ENCODE results near the gene LCOR.

Gene LCOR

GRCh38 chr10:96943161-96943560 is 111.1 kb downstream of the LCOR start:
- DNase-seq, result peak in 1 of 2 experiments; percentile 2

GRCh38 chr10:96947036-96947435 is 114.9 kb downstream of the LCOR start:
- no peak for DNase-seq

- no peak for DNase-seq
Measured at GRCh38 chr10:96949039-96949683, 117.1 kb downstream of the LCOR start.

GRCh38 chr10:96951954-96952353 is 119.9 kb downstream of the LCOR start:
- no peak for DNase-seq

- DNase-seq, result no peak
Measured at GRCh38 chr10:96955794-96956193, 123.7 kb downstream of the LCOR start.

- no peak for DNase-seq
Measured at GRCh38 chr10:96958071-96958470, 126.0 kb downstream of the LCOR start.

- no peak for DNase-seq
Measured at GRCh38 chr10:96959733-96960132, 127.6 kb downstream of the LCOR start.

- DNase-seq, result no peak
Measured at GRCh38 chr10:96960872-96961271, 128.8 kb downstream of the LCOR start.

GRCh38 chr10:96964131-96964530 is 132.0 kb downstream of the LCOR start:
- no peak for DNase-seq

- DNase-seq, result no peak
Measured at GRCh38 chr10:96967847-96968246, 135.7 kb downstream of the LCOR start.

- no peak for DNase-seq
Measured at GRCh38 chr10:96968682-96969423, 136.8 kb downstream of the LCOR start.

GRCh38 chr10:96971324-96971723 is 139.2 kb downstream of the LCOR start:
- DNase-seq, result no peak

GRCh38 chr10:96972264-96972663 is 140.2 kb downstream of the LCOR start:
- no peak for DNase-seq

GRCh38 chr10:96973809-96974747 is 142.0 kb downstream of the LCOR start:
- no peak for DNase-seq

- no peak for DNase-seq
Measured at GRCh38 chr10:96975136-96975535, 143.0 kb downstream of the LCOR start.

GRCh38 chr10:96978621-96979154 is 146.6 kb downstream of the LCOR start:
- no peak for DNase-seq

GRCh38 chr10:96982149-96982930 is 150.2 kb downstream of the LCOR start:
- no peak for DNase-seq

GRCh38 chr10:96984541-96985131 is 152.5 kb downstream of the LCOR start:
- DNase-seq, result no peak

GRCh38 chr10:96986200-96986856 is 154.2 kb downstream of the LCOR start:
- no peak for DNase-seq

- no peak for DNase-seq
Measured at GRCh38 chr10:96987141-96987841, 155.2 kb downstream of the LCOR start.

GRCh38 chr10:96987842-96988175 is 155.7 kb downstream of the LCOR start:
- DNase-seq, result no peak

Measured in NCI-H2081 (cell line).